Spinal cord (tissue), 10 donors: ENCODE results near the gene UBE2D4. TPM values are rescaled to one million over a fixed set of nuclear protein-coding genes. Genes with fewer than 3 reads are reported as not detected.

Experiments used
- DNase-seq, 6 donors: peaks; one replicate each; pipeline versions ENCODE4 v3.0.0 to v3.0.0-alpha.2; 2013 to 2015; ENCODE audit warnings: low spot score in 6 of 6, low read depth in 4 of 6
- H3K27ac ChIP-seq: one replicate; pipeline ENCODE4 v1.5.1; 2013; ENCODE audit warnings: low read depth, low read length, control low read depth
- H3K27me3 ChIP-seq: one replicate; pipeline ENCODE4 v1.6.1; 2013; ENCODE audit warnings: low read length; ENCODE audit not compliant: control insufficient read depth, insufficient read depth
- H3K36me3 ChIP-seq: one replicate; pipeline ENCODE4 v1.6.1; 2013; ENCODE audit warnings: low read length; ENCODE audit not compliant: control insufficient read depth, insufficient read depth
- H3K4me1 ChIP-seq: one replicate; pipeline ENCODE4 v1.6.1; 2013; ENCODE audit warnings: low read length; ENCODE audit not compliant: control insufficient read depth, insufficient read depth
- H3K4me3 ChIP-seq: one replicate; pipeline ENCODE4 v1.5.1; 2013; ENCODE audit warnings: low read depth, low read length, control low read depth
- H3K9me3 ChIP-seq: one replicate; pipeline ENCODE4 v1.6.1; 2013; ENCODE audit warnings: low read length; ENCODE audit not compliant: control insufficient read depth, insufficient read depth
- WGBS: methylation state at CpG from one replicate; pipeline ENCODE4 v1.1.5; 2013; ENCODE audit warnings: missing lambda C conversion rate; ENCODE audit not compliant: insufficient coverage; 5-methylcytosine and 5-hydroxymethylcytosine counted together
- polyA plus RNA-seq, 2 donors: library from polyadenylated mRNA; unstranded; fragments of 120-200 nt; gene quantifications; one replicate each; pipeline ENCODE4 v1.2.1, GENCODE V29; 2013; ENCODE audit not compliant: insufficient read length in 2 of 2
- total RNA-seq, 2 donors: library from RNA; depleted of rRNA in 1 of 2; stranded (reverse); fragments of 120-200 nt in 1 of 2; fragments of >200 nt in 1 of 2; gene quantifications; one replicate each; pipeline versions ENCODE4 v1.2.3 to v1.2.4, GENCODE V29; 2013 to 2014
- donor health status: healthy.

UBE2D4 gene
- total and polyA plus RNA-seq, 4 donors, result 20.7 to 42.0 (median 36.4) TPM

DNA sequence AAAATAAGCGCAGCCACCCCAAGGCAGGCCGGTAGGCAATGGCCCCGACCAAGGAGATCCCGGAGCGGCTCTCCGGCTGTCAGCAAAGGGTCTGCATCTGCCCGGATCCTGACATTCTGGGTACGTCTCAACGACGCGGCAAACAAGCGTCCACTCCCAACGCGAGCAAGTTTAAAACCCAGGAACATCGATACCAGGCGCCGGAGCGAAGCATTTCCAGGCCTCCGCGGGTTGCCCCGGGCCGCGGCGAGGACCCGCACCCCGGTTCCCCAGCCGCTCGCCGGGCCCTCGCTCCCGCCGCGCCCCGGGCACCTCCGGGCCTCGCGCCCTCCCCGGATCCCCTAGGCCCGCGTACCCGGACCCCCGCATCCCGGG is 20.3 kb upstream of the UBE2D4 start:
- H3K9me3 ChIP-seq, result no peaks in the 10 kb centered on the region
- DNase-seq, result peak in 2 of 6 donors; percentile 75 to 79
- H3K27ac ChIP-seq, result peak overlapping the region; percentile 79
- peaks cover 7% of the 10 kb centered on the region for H3K36me3 ChIP-seq
- peaks cover 6% of the 10 kb centered on the region for H3K4me1 ChIP-seq
- under 1% methylated on average over 43 of the region's 43 CpGs for WGBS
- H3K4me3 ChIP-seq, result peak overlapping the region; percentile 48
- H3K27me3 ChIP-seq, result no peaks in the 10 kb centered on the region

DNA sequence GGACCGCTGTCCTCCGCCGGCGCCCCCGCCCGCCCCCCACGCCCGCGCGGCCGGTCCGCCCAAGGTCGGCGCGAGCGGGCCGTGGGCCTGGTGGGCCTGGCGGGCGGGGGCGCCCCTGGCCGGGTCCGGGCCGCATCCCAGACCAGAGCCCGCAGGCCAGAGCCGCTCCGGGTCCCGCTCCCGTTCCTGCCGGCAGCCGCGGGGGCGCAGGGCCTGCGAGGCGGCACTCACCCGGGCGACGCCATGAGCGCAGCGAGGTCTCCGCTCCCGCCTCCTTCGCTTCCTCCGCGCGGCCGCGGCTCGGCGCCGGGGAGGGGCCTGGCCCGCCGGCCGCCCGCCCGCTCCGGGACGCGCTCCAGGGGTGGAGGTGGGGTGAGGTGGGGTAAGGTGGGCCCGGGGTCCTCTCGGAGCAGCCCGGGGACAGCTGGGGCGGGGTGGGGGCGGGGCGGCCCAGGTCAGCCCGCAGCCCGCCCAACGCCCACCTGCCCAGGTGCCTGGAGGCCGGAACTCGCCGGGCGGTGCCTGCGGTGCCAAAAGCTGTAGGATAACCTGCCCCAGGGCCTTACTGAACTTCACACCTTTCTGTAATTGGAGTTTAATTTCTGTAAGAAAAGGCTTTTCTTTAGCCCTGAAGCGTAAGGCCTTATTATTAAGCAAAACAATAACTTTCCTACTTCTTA is 19.8 kb upstream of the UBE2D4 start, which contains the start of gene URGCP:
Gene URGCP, minus strand, starts transcription at position 266 of the 680 bp plus-strand sequence. Its CDS starts 21 bp downstream, at position 245.
- peak within 1 kb of the TSS; percentile 48 for H3K4me3 ChIP-seq
- peaks cover 7% of the 10 kb centered on the region for H3K36me3 ChIP-seq
- no peaks in the 10 kb centered on the region for H3K27me3 ChIP-seq
- H3K27ac ChIP-seq, result peak within 1 kb of the TSS; percentile 79
- no peaks in the 10 kb centered on the region for H3K9me3 ChIP-seq
- peaks cover 6% of the 10 kb centered on the region for H3K4me1 ChIP-seq
- WGBS, result under 1% methylated on average over 55 of the region's 73 CpGs
- peak in 2 of 6 donors; percentile 72 to 75 for DNase-seq

DNA sequence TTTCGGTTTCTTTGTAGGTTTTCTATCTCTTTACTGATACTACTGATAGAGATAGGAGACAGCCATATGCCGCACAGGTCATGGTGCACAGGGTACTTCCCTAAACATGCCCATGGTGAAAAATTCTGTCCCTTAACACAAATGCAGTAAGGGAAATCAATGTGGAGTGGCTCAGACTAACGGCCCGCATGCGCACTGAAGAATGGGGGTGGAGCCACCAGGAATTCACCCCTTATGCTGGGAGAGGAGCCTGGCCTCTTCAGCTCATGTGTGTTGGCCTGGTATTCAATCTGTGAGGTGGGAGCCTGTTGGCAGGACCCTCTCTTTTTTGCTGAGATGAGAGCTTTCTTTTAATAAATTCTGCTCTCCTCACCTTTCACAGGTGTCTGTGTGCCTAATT is 11.4 kb upstream of the UBE2D4 start:
- Histone ChIP-seq H3K4me1 (no peaks in the 10 kb centered on the region), H3K27ac (no peak overlapping the region), H3K9me3 (no peaks in the 10 kb centered on the region), H3K4me3 (no peak overlapping the region), H3K36me3 (peaks cover 12% of the 10 kb centered on the region), H3K27me3 (no peaks in the 10 kb centered on the region)
- DNase-seq, result no peak
- WGBS, result 86% methylated on average over 3 of the region's 5 CpGs

DNA sequence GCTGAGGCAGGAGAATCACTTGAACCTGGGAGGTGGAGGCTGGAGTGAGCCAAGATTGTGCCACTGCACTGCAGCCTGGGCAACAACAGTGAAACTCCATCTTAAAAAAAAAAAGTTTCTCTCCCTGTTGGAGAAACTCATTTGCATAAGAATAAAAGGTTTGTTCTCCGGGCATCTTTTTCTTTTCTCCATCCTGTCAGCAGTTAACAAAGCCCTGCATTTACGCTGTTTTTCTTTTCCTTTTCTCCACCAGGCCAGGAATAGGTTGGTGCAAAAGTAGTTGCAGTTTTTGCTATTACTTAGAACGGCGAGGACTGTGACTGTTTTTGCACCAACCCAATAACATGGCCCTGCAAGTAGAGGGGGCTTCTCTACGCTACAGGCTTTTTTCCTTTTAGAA is 10.3 kb upstream of the UBE2D4 start:
- no peaks in the 10 kb centered on the region for H3K9me3 ChIP-seq
- DNase-seq, result no peak
- H3K36me3 ChIP-seq, result peaks cover 13% of the 10 kb centered on the region
- WGBS, result no CpG with 5 or more reads among the region's 5 CpGs
- H3K27me3 ChIP-seq, result no peaks in the 10 kb centered on the region
- H3K4me1 ChIP-seq, result no peaks in the 10 kb centered on the region
- no peak overlapping the region for H3K27ac ChIP-seq
- no peak overlapping the region for H3K4me3 ChIP-seq

DNA sequence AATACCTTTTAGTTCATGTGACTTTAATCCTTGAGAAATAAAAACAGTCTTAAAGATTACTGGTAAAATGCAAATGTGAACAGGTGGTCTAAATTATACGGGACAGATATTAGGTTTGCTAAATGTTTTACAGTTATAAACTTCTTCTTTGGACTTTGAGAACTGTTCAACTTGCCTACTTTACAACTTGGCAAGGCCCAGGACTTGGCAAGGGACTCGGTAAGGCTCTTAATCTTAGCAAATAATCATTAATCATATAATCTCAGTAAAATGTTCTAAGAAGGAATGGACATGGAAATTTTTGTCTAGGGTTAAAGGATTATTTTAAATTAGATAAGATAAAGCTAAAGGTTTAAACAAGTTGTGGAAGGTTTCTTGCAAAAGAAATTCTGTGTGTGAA is 4.8 kb upstream of the UBE2D4 start:
- peaks cover 4% of the 10 kb centered on the region for H3K4me1 ChIP-seq
- peaks cover 13% of the 10 kb centered on the region for H3K36me3 ChIP-seq
- no peaks in the 10 kb centered on the region for H3K9me3 ChIP-seq
- no CpG with 5 or more reads among the region's 2 CpGs for WGBS
- no peak overlapping the region for H3K27ac ChIP-seq
- no peak for DNase-seq
- H3K27me3 ChIP-seq, result no peaks in the 10 kb centered on the region
- no peak overlapping the region for H3K4me3 ChIP-seq

DNA sequence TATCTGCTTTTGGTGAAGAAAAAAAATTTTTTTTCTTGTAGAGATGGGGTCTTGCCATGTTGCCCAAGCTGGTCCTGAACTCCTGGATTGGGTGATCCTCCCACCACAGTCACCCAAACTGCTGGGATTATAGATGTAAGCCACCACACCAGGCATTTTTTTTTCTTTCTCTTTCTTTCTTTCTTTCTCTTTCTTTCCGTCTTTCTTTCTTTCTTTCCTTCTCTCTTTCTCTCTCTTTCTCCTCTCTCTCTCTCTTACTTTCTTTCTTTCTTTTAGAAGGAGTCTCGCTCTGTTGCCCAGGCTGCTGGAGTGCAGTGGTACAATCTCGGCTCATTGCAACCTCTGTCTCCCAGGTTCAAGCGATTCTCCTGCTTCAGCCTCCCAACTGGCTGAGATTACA is 3.5 kb upstream of the UBE2D4 start:
- no peak overlapping the region for H3K4me3 ChIP-seq
- no peak overlapping the region for H3K27ac ChIP-seq
- H3K36me3 ChIP-seq, result peaks cover 13% of the 10 kb centered on the region
- H3K27me3 ChIP-seq, result no peaks in the 10 kb centered on the region
- 95% methylated on average over 2 of the region's 4 CpGs for WGBS
- no peaks in the 10 kb centered on the region for H3K9me3 ChIP-seq
- H3K4me1 ChIP-seq, result peaks cover 11% of the 10 kb centered on the region
- no peak for DNase-seq

DNA sequence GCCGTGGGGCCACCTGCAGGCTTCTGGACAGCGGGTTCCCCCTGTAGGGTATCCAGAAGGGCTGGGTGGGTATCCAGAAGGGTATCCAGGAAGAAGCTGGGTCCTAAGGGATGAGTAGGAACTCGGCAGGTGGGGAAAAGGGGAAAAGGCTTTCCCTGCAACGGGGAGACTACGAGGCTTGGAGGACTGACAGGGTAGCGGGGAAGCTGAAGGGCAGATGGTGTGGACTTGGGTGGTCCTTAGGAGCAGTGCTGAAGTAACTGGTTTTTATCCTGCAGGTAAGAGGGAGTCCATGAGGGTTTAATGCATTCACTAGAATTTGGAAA is 525 bp downstream of the UBE2D4 start:
- WGBS, result 2% methylated on average over 6 of the region's 6 CpGs

GRCh38 chr7:43927810-43928209 is 1.6 kb downstream of the UBE2D4 start:
- Histone ChIP-seq H3K4me3 (no peak overlapping the region), H3K4me1 (peaks cover 11% of the 10 kb centered on the region), H3K9me3 (no peaks in the 10 kb centered on the region), H3K36me3 (no peaks in the 10 kb centered on the region), H3K27ac (no peak overlapping the region), H3K27me3 (no peaks in the 10 kb centered on the region)
- no peak for DNase-seq
- 100% methylated on average over 2 of the region's 4 CpGs for WGBS

More for the DNA sequence above, 525 bp downstream of the UBE2D4 start:
- no peaks in the 10 kb centered on the region for H3K36me3 ChIP-seq
- H3K27me3 ChIP-seq, result no peaks in the 10 kb centered on the region
- peak overlapping the region; percentile 92 for H3K27ac ChIP-seq
- peak overlapping the region; percentile 82 for H3K4me3 ChIP-seq
- no peaks in the 10 kb centered on the region for H3K9me3 ChIP-seq
- H3K4me1 ChIP-seq, result peaks cover 11% of the 10 kb centered on the region
- no peak for DNase-seq

- Histone ChIP-seq H3K27me3 (no peaks in the 10 kb centered on the region), H3K4me1 (peaks cover 11% of the 10 kb centered on the region), H3K9me3 (no peaks in the 10 kb centered on the region), H3K36me3 (no peaks in the 10 kb centered on the region), H3K27ac (no peak overlapping the region), H3K4me3 (no peak overlapping the region)
- no peak for DNase-seq
- WGBS, result 94% methylated on average over 3 of the region's 5 CpGs
Observed at GRCh38 chr7:43929529-43930457, 3.6 kb downstream of the UBE2D4 start.
